Measurements from ENCODE around the gene ZNF497.

ZNF497 gene

DNA sequence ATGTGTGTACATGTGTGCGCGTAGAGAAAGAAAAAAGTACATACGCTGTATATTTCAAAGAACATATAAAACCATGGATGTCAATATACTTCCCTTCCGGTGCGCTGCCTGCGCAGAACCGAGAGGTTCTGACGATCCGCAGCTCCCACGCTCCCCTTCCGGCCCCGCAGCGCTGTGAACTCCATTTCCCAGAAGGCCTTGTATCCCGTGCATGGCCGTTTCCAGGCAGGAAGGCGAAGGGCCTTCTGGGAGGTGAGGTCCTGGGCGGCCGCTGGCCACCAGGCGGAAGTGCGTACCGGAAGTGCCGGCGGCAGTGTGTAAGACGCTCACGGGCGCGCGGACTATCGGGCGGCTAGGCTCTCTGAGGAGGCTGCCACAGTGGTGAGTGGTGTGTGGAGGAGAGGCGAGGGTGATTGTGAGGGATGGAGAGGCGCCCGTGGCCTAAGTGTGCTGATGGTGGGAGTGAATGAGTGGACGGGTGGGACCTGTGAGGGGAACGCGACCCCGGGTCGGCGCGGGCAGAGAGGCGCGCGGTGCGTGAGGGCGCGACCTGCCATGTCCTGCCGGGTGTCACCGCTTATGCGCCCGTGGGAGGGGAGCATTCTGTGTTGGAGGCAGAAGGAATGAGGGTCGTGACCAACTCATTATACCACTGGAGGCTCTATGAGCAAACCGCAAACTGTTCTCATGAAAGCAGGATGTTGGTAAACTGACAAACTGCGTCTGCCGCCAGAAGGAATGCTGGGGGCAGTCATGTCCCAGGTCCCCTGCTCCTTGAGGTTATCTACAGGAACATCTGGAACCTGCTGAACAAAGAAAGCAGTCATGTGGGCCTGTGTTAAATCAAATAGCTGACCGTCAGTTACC is 57.3 kb downstream of the ZNF497 start, which contains the start of gene ERVK3-1:
Gene ERVK3-1, plus strand, starts transcription at position 313 of the 867 bp plus-strand sequence. CDS start 6,792 bp downstream, outside the sequence.
- H3K36me3 ChIP-seq (ENCODE audit: control insufficient read depth, insufficient read depth, low read length) = peaks cover 13% of the 10 kb centered on the region
- no peaks in the 10 kb centered on the region for H3K27me3 ChIP-seq (replicated peaks; ENCODE audit: control insufficient read depth, insufficient read depth, low read length)
- H3K4me3 ChIP-seq (replicated peaks; ENCODE audit: low read depth, low read length) = peak within 1 kb of the TSS; percentile 91
- DNase-seq (ENCODE audit: extremely low read depth, insufficient read length) = peak; percentile 97
- TF ChIP-seq, protein P1, sequence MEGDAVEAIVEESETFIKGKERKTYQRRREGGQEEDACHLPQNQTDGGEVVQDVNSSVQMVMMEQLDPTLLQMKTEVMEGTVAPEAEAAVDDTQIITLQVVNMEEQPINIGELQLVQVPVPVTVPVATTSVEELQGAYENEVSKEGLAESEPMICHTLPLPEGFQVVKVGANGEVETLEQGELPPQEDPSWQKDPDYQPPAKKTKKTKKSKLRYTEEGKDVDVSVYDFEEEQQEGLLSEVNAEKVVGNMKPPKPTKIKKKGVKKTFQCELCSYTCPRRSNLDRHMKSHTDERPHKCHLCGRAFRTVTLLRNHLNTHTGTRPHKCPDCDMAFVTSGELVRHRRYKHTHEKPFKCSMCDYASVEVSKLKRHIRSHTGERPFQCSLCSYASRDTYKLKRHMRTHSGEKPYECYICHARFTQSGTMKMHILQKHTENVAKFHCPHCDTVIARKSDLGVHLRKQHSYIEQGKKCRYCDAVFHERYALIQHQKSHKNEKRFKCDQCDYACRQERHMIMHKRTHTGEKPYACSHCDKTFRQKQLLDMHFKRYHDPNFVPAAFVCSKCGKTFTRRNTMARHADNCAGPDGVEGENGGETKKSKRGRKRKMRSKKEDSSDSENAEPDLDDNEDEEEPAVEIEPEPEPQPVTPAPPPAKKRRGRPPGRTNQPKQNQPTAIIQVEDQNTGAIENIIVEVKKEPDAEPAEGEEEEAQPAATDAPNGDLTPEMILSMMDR (IDR thresholded peaks at IDR 0.05; ENCODE audit: insufficient read depth, low read length, poor library complexity, severe bottlenecking) = no peak

DNA sequence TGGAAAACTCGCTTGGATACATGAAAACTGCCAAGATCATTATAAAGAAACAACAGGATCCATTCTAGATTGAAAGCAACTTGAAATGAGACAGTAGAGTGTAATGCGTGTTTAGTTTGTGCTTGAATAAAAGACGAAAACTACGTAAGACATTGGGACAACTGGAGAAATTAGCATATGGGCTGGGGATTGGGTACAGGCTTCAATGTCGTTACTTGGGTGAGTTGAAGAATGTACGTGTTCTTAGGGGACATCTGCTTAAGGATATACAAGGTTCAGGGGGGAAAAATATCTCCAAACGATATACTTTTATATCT is 57.8 kb downstream of the ZNF497 start:
- TF ChIP-seq, protein P1 (IDR thresholded peaks at IDR 0.05; ENCODE audit: insufficient read depth, low read length, poor library complexity, severe bottlenecking) = no peak
- peak overlapping the region; percentile 41 for H3K4me3 ChIP-seq (replicated peaks; ENCODE audit: low read depth, low read length)
- H3K36me3 ChIP-seq (ENCODE audit: control insufficient read depth, insufficient read depth, low read length) = peaks cover 14% of the 10 kb centered on the region
- H3K27me3 ChIP-seq (replicated peaks; ENCODE audit: control insufficient read depth, insufficient read depth, low read length) = no peaks in the 10 kb centered on the region
- DNase-seq (ENCODE audit: extremely low read depth, insufficient read length) = no peak

All from GM06990 (cell line).